ENCODE data around the gene RPL29. TPM values are rescaled to one million over a fixed set of nuclear protein-coding genes. Genes with fewer than 3 reads are reported as not detected.
A peak's percentile ranks its signal among the peaks of the same experiment; 100 is the strongest.

RPL29 gene
- total RNA-seq, 4 donors from 2014 or later: 1,191 to 2,826 (median 1,725) TPM

GRCh38 chr3:51957520-51958205 is 38.0 kb downstream of the RPL29 start:
- H3K4me1 ChIP-seq: peaks cover 14 to 37% (median 14%) of the 10 kb centered on the region in 3 donors
- 88 to 100% methylated on average over 1 of the region's 15 CpGs for WGBS, 2 donors
- H3K27ac ChIP-seq: no peak overlapping the region
- no peak for DNase-seq
- peaks cover 0 to 18% (median 0%) of the 10 kb centered on the region in 4 donors for H3K27me3 ChIP-seq
- no peak for TF ChIP-seq POLR2A (IDR thresholded peaks at IDR 0.05)
- TF ChIP-seq CTCF (IDR thresholded peaks at IDR 0.05): no peak
- no peak overlapping the region for H3K4me3 ChIP-seq
- peaks cover 0 to 37% (median 0%) of the 10 kb centered on the region in 3 donors for H3K36me3 ChIP-seq
- intact Hi-C loops (cut with DNase I): no loop called here
- no peaks in the 10 kb centered on the region for H3K9me3 ChIP-seq

DNA sequence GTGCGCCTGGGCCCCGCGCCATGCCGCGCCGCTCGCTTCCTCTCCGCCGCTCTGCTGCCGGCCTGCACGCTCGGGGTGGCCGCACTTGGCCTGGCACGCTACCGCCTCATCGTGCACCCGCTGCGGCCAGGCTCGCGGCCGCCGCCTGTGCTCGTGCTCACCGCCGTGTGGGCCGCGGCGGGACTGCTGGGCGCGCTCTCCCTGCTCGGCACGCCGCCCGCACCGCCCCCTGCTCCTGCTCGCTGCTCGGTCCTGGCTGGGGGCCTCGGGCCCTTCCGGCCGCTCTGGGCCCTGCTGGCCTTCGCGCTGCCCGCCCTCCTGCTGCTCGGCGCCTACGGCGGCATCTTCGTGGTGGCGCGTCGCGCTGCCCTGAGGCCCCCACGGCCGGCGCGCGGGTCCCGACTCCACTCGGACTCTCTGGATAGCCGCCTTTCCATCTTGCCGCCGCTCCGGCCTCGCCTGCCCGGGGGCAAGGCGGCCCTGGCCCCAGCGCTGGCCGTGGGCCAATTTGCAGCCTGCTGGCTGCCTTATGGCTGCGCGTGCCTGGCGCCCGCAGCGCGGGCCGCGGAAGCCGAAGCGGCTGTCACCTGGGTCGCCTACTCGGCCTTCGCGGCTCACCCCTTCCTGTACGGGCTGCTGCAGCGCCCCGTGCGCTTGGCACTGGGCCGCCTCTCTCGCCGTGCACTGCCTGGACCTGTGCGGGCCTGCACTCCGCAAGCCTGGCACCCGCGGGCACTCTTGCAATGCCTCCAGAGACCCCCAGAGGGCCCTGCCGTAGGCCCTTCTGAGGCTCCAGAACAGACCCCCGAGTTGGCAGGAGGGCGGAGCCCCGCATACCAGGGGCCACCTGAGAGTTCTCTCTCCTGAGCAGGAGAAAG is 39.6 kb downstream of the RPL29 start:
- no peak for DNase-seq
- Histone ChIP-seq H3K4me3 (peak overlapping the region; percentile 28 to 69 (median 43)), H3K27me3 (peaks cover 0 to 18% (median 0%) of the 10 kb centered on the region in 4 donors), H3K36me3 (peaks cover 0 to 36% (median 0%) of the 10 kb centered on the region in 3 donors), H3K9me3 (no peaks in the 10 kb centered on the region), H3K4me1 (peaks cover 13 to 25% (median 14%) of the 10 kb centered on the region in 3 donors), H3K27ac (peak overlapping the region; percentile 5 to 82 (median 64))
- WGBS, 2 donors: 3 to 13% methylated on average over 14 to 27 of the region's 97 CpGs
- TF ChIP-seq POLR2A (IDR thresholded peaks at IDR 0.05) (no peak), CTCF (IDR thresholded peaks at IDR 0.05) (peak in 4 of 6 experiments; percentile 48 to 64 (median 53))
- intact Hi-C loops (cut with DNase I): no loop called here

- no peak for TF ChIP-seq POLR2A (IDR thresholded peaks at IDR 0.05)
- no peak for TF ChIP-seq CTCF (IDR thresholded peaks at IDR 0.05)
- H3K4me1 ChIP-seq: peaks cover 13 to 25% (median 14%) of the 10 kb centered on the region in 3 donors
- 33 to 70% methylated on average over 2 to 14 of the region's 33 CpGs for WGBS, 2 donors
- intact Hi-C loops (cut with DNase I): no loop called here
- H3K27ac ChIP-seq: peak within 1 kb of the TSS; percentile 5 to 82 (median 64)
- no peaks in the 10 kb centered on the region for H3K9me3 ChIP-seq
- H3K4me3 ChIP-seq: peak within 1 kb of the TSS; percentile 28 to 69 (median 43)
- H3K36me3 ChIP-seq: peaks cover 0 to 28% (median 0%) of the 10 kb centered on the region in 3 donors
- peaks cover 0 to 18% (median 0%) of the 10 kb centered on the region in 4 donors for H3K27me3 ChIP-seq
- no peak for DNase-seq
Observed at GRCh38 chr3:51955175-51955892, 40.4 kb downstream of the RPL29 start, which contains the start of gene GPR62. Gene GPR62 (plus strand): TSS chr3:51955381. CDS start chr3:51955653, 272 bp downstream.

DNA sequence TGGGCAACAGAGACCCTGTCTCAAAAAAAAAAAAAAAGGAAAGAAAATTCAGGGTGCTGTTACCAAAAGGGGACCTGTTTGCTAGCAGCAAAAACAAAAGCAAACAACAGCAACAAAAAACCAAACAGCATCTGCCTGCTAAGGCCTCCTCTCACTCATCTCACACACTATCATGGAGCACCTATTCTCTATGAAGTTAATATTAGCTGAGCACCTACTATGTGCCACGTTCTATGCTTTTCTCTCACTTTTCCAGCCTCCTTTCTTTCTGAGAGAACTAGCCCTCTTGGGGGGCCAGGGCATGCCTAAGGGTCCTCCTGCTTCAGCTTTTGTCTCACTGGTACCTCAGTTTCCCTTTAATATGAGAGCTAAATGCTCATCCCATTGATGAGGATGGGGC is 41.0 kb downstream of the RPL29 start:
- H3K27ac ChIP-seq: no peak overlapping the region
- TF ChIP-seq CTCF (IDR thresholded peaks at IDR 0.05) (no peak), POLR2A (IDR thresholded peaks at IDR 0.05) (no peak)
- peaks cover 0 to 22% (median 0%) of the 10 kb centered on the region in 3 donors for H3K36me3 ChIP-seq
- no peaks in the 10 kb centered on the region for H3K9me3 ChIP-seq
- no peak overlapping the region for H3K4me3 ChIP-seq
- intact Hi-C loops (cut with DNase I): no loop called here
- WGBS, 2 donors: 91 to 92% methylated on average over 1 of the region's 1 CpG
- peaks cover 0 to 18% (median 0%) of the 10 kb centered on the region in 4 donors for H3K27me3 ChIP-seq
- H3K4me1 ChIP-seq: peaks cover 13 to 25% (median 14%) of the 10 kb centered on the region in 3 donors
- no peak for DNase-seq

Data from esophagus squamous epithelium (tissue), 5 donors.